ENCODE data around the gene CORO6. TPM values are rescaled to one million over a fixed set of nuclear protein-coding genes. Genes with fewer than 3 reads are reported as not detected.

Gene CORO6
- total RNA-seq, 1 experiment from 2014 or later, result 2.8 TPM

DNA sequence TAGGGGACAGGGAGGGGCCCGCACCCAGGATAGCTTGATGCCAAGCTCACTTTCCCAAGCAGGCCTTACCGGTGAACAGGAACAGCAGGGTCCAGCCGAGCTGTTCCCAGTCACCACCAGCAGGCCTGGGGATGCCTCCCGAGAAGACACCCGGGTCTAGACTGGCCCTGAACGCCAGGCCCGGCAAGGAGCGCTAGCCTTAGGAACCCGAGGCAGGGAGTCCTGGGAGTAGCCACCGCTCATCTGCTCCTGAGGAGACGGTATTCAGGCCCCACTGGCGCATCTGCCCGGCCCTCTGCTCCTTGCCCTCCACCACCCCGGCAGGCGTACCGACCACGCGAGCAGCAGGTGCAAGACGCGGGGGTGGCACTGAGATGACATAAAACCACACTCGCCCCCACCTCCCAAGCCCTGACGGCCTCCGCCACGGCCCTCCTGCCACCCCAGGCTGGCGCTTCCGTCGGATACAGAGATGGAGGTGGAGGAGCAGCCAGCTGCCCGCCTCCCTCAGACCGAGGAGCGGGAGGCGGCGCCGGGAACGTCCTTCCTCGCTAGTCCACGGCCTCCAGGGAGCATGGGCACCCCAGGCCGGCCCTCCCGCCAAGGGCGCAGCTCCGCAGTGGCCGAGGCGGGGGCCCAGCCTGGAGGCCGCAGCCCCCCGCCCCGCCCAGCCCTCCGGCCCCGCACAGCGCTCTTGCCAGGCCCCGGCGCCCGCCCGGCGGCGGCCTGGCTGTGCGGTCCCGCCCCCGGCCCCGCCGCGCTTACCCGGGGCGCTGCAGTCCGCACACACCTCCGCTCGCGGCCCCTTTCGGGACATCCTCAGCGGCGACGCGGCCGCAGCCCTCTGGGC is 33.9 kb downstream of the CORO6 start:
- intact Hi-C loops (cut with micrococcal nuclease; ENCODE audit: unreplicated experiment), result loop anchor here (2.0 kb wide), 1 partner anchor 14 kb away; no protein-coding TSS in a partner anchor
- Mint-ChIP-seq H3K27ac (ENCODE audit: unreplicated experiment) (peak overlapping the region; percentile 33), H3K4me1 (ENCODE audit: low read depth, unreplicated experiment) (no peaks in the 10 kb centered on the region), H3K27me3 (ENCODE audit: insufficient read depth, unreplicated experiment) (no peaks in the 10 kb centered on the region), H3K36me3 (ENCODE audit: insufficient read depth, unreplicated experiment) (peaks cover 8% of the 10 kb centered on the region), H3K4me3 (ENCODE audit: unreplicated experiment) (peak overlapping the region; percentile 86), H3K9me3 (ENCODE audit: unreplicated experiment) (no peaks in the 10 kb centered on the region)
- BruUV-seq (replicated peaks), result no TSS peak
- TF ChIP-seq CTCF (IDR thresholded peaks at IDR 0.05; ENCODE audit: insufficient read depth in 1 of 2, low read depth in 1 of 2, low read length in 1 of 2, severe bottlenecking in 1 of 2, unreplicated experiment in 1 of 2), result no peak
- peaks cover 1% of the 10 kb centered on the region; the same call in 1 of the 2 replicates for H3K36me3 ChIP-seq (ENCODE audit: control insufficient read depth, insufficient read depth, low read length)
- H3K27me3 ChIP-seq (replicated peaks; ENCODE audit: control insufficient read depth, insufficient read depth, low read length), result no peaks in the 10 kb centered on the region
- peak overlapping the region; percentile 88 for H3K4me3 ChIP-seq (ENCODE audit: low read depth, low read length)
- peaks cover 28% of the 10 kb centered on the region for H3K4me1 ChIP-seq
- CTCF ChIA-PET, result interaction anchor here (1.4 to 1.9 kb wide), 4 partner anchors 14 to 219 kb away, joined by 4 to 7 read pairs (median 5); no protein-coding TSS in a partner anchor
- DNase-seq, result peak in 1 of 2 experiments; percentile 46
- POLR2A ChIA-PET, result interaction anchor here (0.6 kb wide), 1 partner anchor 21 kb away, joined by 4 read pairs; no protein-coding TSS in a partner anchor
- no peaks in the 10 kb centered on the region for H3K9me3 ChIP-seq

GRCh38 chr17:29588017-29588561 is 34.6 kb downstream of the CORO6 start:
- peaks cover 28% of the 10 kb centered on the region for H3K4me1 ChIP-seq
- peaks cover 3% of the 10 kb centered on the region for H3K36me3 ChIP-seq (ENCODE audit: control insufficient read depth, insufficient read depth, low read length)
- intact Hi-C loops (cut with micrococcal nuclease; ENCODE audit: unreplicated experiment), result loop anchor here (2.0 kb wide), 1 partner anchor 13 kb away; no protein-coding TSS in a partner anchor
- peak overlapping the region; percentile 88 for H3K4me3 ChIP-seq (ENCODE audit: low read depth, low read length)
- H3K9me3 ChIP-seq, result no peaks in the 10 kb centered on the region
- CTCF ChIA-PET, result interaction anchor here (1.4 to 1.9 kb wide), 4 partner anchors 13 to 218 kb away, joined by 4 to 7 read pairs (median 5); no protein-coding TSS in a partner anchor
- BruUV-seq (replicated peaks), result no TSS peak
- Mint-ChIP-seq H3K36me3 (ENCODE audit: insufficient read depth, unreplicated experiment) (peaks cover 8% of the 10 kb centered on the region), H3K4me3 (ENCODE audit: unreplicated experiment) (peak overlapping the region; percentile 86), H3K4me1 (ENCODE audit: low read depth, unreplicated experiment) (no peaks in the 10 kb centered on the region), H3K27ac (ENCODE audit: unreplicated experiment) (peak overlapping the region; percentile 33), H3K27me3 (ENCODE audit: insufficient read depth, unreplicated experiment) (no peaks in the 10 kb centered on the region), H3K9me3 (ENCODE audit: unreplicated experiment) (no peaks in the 10 kb centered on the region)
- no peak for DNase-seq
- H3K27me3 ChIP-seq (replicated peaks; ENCODE audit: control insufficient read depth, insufficient read depth, low read length), result no peaks in the 10 kb centered on the region
- no peak for TF ChIP-seq CTCF (IDR thresholded peaks at IDR 0.05; ENCODE audit: insufficient read depth in 1 of 2, low read depth in 1 of 2, low read length in 1 of 2, severe bottlenecking in 1 of 2, unreplicated experiment in 1 of 2)
- POLR2A ChIA-PET, result interaction anchor here (0.6 kb wide), 1 partner anchor 21 kb away, joined by 4 read pairs; no protein-coding TSS in a partner anchor

DNA sequence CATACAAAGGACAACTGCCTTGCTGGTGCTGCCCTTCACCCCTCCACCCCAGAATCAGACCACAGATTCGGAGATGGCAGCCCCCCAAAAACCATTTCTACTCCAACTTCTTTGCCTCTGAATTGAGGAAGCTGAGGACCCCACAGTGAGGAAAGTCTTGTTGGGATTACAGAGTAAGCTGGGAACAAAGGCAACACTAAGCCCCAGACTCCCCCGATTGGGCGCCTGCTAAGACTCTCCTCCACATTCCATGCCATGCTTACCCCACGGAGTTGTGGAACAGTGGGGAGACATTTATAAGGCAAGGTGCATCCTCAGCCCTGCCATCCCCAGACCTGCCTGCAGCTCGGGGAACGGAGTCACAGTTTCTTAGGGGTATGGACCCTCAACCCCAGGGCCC is 35.1 kb downstream of the CORO6 start:
- POLR2A ChIA-PET, result no interaction called here
- intact Hi-C loops (cut with micrococcal nuclease; ENCODE audit: unreplicated experiment), result no loop called here

More for the DNA sequence above, 35.1 kb downstream of the CORO6 start:
- Mint-ChIP-seq H3K27me3 (ENCODE audit: insufficient read depth, unreplicated experiment) (no peaks in the 10 kb centered on the region), H3K9me3 (ENCODE audit: unreplicated experiment) (no peaks in the 10 kb centered on the region), H3K27ac (ENCODE audit: unreplicated experiment) (no peak overlapping the region), H3K4me1 (ENCODE audit: low read depth, unreplicated experiment) (no peaks in the 10 kb centered on the region), H3K4me3 (ENCODE audit: unreplicated experiment) (peak overlapping the region; percentile 86), H3K36me3 (ENCODE audit: insufficient read depth, unreplicated experiment) (peaks cover 8% of the 10 kb centered on the region)
- Histone ChIP-seq H3K4me3 (ENCODE audit: low read depth, low read length) (no peak overlapping the region), H3K36me3 (ENCODE audit: control insufficient read depth, insufficient read depth, low read length) (peaks cover 3% of the 10 kb centered on the region), H3K27me3 (replicated peaks; ENCODE audit: control insufficient read depth, insufficient read depth, low read length) (no peaks in the 10 kb centered on the region), H3K9me3 (no peaks in the 10 kb centered on the region), H3K4me1 (peaks cover 25% of the 10 kb centered on the region)
- no TSS peak for BruUV-seq (replicated peaks)
- no peak for TF ChIP-seq CTCF (IDR thresholded peaks at IDR 0.05; ENCODE audit: insufficient read depth in 1 of 2, low read depth in 1 of 2, low read length in 1 of 2, severe bottlenecking in 1 of 2, unreplicated experiment in 1 of 2)
- CTCF ChIA-PET, result interaction anchor here (1.4 to 1.9 kb wide), 2 partner anchors 30 to 52 kb away, joined by 4 to 7 read pairs; no protein-coding TSS in a partner anchor
- no peak for DNase-seq

Measured in Caco-2 (cell line).